Measurements from ENCODE around the gene MEF2C.
A peak's percentile ranks its signal among the peaks of the same experiment; 100 is the strongest.

MEF2C gene

DNA sequence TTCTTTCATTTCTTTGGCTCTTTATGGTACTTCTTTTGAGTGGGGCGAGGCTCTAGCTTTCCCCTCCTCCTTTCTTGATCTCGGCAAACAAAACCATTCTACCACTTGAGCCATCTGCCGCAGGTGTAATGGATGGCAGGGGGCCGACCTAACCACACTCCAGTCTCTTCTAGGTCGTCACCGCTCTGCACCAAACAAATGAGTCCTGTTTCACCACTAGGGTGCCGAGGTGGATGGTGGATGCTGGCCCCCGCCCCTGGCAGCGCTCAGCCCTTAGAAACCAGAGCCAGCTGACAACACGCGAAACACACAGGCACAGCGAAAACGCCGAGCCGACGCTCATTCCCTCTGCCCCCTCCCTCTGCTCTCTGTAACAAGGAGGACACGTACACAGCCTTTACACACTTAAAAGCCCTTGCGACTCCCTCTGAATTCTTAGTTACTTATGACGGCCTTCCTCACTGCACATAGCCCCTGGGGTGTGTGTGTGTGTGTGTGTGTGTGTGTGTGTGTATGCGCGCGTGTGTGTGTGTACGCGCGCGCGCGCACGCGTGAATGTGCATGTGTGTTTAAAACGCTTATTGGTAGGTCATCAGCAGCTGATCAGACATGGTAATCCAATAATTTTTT is 199.4 kb downstream of the MEF2C start:
- no peak for DNase-seq

DNA sequence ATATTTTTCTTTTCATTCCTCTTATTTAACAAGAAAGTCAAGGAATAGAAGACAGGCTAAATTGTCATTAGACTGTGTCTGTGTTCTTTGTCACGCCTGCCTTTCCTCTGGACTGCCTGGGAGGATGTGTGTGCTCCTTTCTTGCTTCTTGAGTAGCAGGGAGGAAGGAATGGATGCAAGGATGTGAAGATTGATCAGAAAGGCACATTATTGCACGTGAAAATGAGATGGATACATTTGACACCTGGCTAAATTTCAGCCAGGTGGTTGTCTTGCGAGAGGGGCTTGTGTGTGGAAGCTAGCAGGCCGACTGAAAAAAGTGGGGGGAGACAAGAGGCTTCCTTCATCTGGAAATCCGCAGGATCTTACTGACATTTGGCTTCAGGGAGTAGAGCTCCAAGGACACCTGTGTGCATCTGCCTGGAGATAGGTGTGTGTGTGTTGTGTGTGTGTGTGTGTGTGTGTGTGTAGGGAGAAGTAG is 200.1 kb downstream of the MEF2C start:
- no peak for DNase-seq

DNA sequence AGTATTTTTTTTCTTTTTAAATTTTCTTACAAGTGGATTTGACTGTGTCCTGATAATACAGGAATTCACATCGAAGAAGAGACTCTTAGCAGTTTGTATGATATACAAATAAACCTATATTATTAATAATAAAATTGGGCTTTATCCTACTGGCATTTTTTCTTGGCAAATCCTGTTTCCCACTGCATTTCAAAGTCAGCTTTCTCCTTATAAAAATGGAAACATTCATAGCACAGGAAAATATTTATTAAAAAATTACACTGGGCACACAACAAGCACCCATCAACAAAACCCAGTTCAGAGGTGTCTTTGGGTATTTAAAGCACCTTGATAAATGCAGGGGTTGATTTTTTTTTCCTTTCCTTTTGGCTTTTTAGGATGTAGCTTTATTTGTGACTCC is 200.9 kb downstream of the MEF2C start:
- DNase-seq, result no peak

DNA sequence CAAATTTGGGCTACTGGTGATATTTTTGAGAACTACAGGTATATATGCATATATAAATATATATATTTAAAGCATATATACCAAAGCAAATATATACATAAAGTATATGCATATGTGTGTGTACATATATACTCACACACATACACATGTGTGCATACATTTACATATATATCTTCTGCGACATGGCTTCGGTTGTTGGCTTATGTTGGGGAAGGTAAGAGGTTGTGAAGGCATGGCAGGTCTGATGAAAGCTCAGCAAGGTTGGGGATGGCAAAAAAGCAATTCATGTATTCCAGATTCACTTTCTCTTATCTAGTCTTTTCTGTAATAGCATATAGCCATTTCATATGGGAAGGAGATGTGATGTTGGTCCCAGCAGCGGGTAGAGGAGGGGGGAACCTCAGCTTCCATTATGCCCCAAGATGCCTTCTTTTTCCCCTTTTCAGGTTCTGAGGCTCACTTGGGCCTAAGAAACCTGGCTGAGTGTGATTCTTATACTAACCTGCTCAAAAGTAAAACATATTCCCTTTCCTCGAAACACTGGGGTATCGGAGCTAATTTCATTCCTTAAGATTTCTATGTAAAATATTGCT is 201.7 kb downstream of the MEF2C start:
- no peak for DNase-seq

DNA sequence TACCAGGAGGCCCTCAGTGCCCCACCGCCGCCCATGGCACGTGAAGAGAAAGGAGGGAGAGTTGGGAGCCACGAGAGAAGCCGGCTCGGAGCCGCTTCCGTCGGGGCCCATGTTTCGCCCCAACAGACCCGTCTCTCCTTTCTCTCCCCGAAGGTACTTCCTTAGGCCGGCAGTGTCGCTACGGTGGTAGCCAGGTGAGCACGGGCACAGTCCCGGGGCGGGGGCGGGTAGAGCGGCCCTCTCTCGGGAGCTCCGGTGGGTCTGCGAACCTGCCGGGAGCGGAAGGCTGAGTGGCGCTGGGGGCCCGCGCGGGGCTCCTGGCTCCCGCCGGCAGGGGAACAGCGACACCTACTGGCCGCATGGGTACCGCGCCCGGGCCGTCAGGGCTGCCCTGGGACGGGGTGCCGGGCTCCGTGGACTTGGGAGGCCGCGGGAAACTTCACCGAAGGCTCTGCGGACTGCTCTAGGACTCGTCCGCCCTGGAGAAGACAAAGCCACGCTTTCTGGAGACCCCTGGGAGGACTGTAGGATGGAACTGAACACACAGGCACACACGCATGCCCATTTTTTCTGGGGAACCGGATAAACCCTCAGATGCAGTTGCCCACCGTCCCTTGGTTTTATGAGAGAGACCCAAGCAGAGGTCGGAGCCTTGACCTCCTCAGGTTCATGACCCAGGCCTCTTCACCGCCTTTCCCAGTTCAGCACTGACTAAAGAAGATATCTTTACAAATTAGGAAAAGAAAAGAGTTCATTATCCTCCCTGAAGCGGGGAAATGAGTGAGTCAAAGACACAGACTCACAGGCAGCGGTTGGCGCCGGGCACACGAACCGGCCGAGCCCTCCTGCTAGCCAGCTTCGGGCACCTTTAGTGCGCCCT is 202.5 kb downstream of the MEF2C start:
- peak; percentile 82 for DNase-seq

DNA sequence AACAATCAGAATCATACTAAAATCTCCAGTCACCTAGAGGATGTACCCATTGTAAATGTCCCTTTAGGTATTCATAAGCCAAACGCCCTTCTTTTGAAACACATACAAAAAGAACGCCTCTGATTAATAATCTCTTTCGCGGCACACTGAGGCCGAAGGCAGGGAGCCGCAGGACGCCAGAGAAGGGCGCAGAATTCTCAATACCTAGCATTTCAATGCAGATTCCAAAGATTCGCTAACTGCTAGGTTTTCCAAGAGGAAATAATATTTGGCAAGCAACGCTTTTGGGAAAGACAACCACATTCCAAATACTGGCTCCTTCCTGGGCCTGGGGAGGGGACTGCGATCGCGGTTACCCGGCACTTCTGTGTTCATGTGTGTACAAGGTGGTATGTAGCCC is 203.3 kb downstream of the MEF2C start:
- DNase-seq, result no peak

DNA sequence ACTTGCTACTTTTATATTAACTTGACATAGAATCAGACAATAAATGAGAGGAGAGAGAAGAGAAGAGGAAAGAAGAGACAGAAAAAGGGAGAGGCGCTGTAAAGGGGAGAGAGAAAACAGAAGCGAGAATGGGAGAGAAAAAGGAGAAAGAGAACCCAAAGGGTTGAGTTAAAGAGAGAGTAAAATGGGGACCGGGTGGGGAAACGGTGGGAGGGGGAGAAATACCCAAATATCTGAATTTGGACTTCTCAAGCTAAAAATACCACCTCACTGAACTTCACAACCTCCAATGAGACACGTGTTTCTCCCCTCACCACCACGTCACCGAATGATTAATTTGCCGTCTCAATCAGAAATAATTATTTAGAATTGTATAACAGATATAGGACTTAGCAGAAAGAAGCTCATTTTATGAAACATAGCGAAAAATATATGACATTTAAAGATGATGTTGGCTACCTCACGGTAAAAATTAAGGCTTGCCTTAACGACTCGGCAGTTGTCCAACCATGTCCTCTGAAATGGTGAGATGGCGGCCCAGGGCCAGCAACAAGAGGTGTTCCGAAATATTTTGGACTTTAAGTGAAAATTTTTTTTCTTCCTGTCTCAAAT is 204.1 kb downstream of the MEF2C start:
- DNase-seq, result no peak

DNA sequence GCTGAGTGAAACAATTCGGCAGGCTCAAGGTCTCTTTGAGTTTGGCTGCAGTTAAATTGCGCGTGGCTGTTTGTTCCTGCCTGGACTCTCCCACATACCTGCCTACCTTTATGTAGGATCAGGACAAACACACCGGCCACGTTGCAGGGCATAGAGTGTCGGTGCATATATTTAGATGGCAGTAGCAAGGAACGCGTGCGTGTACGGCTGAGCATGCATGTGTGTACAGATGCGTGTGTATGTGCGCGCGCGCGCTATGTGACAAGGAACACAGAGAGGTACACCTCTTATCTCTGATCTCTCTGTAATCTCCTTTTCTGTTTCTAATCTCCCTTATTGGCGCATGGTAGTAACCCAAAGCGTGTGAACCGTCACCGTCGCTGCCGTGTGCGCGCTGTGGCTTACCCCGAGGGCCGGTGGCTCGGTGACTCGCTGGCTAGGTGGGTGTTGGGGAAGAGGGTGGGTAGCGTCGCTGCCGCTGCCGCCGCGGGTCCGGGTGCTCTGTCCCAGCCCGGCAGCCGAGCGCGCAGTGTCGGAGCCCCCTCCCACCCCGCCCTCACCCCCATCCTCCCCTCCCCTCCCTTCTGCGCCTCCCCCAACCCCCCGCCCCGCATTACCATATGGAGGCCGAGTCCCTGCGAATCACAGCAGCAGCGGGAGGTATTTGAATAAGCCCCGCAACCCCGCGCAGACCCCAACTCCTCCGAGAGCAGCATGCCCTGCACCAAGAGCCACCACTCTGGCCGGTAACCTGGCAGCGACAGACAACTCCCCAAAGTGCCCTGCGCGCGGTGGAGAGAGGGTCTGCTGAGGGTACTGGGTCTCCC is 204.8 kb downstream of the MEF2C start:
- DNase-seq, result no peak

DNA sequence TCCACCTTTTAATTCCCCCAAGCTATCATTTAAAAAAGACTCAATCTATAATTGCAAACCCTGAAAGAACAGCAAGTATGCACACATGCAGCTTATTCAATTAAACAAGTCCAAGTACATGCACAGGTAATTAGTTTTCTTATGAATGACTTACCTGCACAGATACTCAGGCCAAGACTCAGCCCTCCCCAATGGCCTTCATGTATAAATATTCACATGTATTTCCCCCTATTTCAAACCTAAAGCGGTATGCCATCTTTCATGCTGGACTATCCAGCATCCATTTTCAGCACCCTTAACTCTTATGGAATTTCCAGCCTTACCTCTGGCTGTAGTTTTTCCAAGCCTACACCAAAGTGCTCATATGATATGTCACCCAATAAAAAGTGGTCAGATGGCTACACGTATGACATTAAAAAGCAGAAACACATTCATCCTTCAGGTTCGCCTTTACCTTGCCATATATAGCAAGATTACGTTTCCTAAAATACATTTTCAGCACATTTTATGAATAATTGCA is 205.5 kb downstream of the MEF2C start:
- DNase-seq, result no peak

DNA sequence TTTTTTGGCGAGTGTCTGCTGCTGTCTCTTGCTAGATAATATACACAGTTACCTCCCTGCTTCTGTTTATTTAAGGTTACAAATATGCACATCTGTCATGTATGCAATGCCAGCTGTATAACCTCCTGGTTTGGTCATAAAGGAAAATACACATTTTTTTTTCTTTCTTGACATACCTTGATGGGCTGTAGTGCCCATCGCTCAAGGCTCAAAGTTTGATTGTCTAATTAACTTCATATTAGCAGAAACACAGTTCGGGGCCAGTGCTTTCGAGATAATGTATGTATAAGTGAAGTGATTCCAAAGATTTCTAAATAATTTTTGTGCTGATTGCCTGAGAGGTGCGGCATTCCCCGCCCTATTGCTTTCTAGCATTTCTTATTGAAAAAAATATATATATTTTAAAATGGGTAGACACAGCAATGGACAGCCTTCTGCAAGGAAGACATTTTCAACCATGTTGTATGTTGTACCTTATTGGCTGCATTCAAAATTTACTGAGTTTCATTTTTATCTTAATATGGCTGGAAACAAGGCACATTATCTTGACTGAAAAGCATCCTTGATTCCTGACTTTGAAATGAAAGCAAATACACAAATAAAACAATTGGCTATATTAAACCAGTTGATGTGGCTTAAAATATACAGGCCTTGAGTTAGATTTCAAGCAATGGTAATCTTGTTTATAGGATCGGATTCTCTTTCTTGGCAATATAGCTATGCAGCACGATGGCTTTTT is 206.2 kb downstream of the MEF2C start:
- no peak for DNase-seq

DNA sequence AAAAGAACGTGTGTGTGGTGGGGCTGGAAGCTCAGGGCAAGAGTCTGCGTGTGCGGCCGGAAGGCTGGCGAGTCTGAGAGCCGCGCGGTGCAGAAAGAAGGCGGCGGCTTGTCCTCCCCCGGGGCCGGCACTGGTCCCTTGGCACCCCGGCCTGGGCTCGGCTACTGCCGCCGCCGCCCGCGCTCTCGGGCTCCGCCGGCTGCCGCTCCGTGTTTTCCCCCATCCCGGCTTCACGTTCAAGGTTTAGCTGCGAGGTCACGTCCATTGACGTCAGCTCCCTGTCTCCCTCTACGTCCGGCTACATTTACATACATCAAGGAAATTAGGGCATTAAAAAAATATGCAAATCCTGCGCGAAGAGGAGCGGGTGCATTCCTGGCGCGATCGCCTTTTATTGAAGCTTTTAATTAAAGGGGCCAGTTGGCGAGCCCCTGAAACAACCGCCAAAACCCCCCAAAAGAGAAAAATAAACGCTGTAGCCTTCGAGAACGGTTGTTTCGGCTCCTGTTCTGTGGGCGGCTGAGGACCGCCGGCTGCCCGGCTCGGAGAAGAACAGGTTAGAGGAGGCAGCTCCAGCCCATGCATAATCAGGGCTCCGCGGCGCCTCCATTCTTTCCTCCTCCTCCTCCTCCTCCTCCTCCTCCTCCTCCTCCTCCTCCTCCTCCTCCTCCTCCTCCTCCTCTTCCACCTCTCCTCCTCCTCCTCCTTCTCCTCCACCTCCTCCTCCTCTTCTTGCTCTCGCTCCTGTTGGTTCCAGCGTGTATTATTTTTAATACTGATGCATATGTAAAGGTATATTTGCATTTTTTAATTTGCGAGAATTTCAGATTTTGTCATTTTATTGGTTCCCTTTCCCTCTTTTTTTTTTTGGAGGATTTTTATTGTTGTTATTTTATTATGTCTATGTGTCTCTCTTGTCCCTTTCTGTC is 207.0 kb downstream of the MEF2C start:
- no peak for DNase-seq

DNA sequence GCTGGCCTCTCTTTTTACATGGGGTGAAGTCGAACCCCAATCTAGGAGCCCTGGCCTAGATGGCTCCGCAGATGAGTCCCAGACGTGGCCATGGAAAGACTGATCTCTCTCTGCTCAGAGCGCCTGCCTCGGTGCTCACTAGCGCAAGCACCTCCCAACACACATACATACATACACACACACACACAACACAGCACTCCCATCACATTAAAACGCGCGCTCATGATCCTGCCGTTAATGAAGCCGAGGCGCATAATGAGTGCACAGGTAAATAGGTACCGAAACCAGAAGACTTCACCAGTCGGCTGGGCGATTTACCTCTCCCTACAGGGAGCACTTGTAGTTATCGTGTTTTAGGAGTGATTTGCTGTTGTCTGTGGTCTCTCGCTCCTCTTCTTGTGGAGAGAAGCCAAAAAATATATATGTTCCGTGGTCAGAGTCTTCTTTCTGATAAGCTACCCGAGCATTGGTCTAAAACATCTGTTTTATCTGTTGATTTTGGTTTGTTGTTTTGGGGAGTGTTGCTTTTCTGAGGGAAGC is 207.7 kb downstream of the MEF2C start:
- DNase-seq, result no peak

DNA sequence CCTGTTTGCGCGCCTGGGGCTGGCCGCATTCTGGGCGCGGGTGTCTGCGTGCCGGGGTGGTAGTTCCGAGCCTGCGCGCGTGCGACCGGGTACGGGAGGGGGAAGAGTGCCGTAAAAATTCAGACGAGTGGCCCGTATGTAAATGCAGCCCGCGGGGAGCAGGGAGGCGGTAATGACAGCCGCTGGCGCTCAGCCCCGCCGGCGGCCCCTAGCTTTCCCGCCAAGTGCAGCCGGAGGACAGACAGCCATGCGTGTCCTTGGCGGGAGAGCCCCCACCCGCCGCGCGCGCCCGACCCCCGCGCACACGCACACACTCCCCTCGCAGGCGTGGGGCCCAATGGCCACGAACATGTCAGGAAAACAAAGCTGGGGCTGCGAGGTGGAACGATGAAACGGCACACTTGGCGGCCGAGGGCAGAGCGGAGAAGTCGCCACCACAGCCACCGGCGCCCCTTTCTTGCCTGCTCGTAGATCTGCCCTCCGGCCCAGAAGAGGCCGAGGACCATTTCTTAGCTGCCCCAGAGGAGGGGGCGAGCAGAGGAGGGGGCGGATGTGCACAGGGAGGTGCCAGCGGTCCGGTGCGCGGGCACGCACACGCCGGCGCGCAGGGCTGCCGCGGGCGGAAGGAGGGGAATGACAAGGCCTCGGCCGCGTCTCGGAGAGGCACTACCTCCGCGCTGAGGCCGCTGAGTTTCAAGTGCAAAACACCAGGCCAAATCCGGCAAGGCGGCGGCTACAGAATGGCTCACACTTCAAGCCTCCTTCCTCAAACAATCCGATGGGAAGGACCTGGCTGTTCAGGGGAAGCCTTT is 208.4 kb downstream of the MEF2C start:
- DNase-seq, result no peak

DNA sequence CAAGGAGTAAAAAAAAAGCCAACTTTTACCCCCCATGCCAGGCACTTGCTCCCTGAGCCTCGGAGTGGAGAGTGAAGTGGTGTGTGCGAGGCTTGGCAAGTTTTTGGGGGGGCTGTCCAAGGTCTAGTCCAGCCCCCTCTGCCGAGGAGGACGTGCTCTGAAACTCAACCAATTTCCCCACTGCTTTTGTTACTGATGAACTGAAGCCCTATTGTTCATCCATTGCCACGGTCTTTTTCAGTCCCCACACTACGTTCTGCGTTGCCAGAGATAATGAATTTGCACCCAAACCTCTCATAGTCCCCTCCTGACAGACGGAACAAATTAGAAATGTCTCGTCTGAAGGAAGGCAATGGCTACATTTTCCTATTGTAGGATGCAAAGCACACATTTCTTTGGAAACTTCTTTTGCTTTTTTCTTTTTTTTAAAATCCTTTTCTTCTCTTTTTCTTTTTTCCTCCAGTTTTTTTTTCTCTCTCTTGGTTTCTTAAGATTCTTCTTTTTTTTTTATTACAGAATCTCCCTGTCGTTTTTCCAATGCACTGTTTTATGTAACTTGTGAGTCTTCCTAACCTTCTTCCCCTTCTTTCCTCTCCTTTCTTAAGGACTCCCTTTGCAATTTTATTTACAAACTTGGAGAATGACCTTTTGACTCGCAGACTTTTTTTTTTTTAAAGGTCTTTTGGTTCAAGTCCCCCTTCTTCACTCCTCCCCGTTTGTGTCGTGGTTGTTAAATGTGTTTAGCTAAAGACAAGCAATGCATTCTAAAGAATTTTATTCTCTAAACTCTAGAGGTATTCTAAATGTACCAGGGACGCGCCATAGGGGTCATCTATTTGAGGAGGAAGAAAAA is 209.5 kb downstream of the MEF2C start:
- no peak for DNase-seq

DNA sequence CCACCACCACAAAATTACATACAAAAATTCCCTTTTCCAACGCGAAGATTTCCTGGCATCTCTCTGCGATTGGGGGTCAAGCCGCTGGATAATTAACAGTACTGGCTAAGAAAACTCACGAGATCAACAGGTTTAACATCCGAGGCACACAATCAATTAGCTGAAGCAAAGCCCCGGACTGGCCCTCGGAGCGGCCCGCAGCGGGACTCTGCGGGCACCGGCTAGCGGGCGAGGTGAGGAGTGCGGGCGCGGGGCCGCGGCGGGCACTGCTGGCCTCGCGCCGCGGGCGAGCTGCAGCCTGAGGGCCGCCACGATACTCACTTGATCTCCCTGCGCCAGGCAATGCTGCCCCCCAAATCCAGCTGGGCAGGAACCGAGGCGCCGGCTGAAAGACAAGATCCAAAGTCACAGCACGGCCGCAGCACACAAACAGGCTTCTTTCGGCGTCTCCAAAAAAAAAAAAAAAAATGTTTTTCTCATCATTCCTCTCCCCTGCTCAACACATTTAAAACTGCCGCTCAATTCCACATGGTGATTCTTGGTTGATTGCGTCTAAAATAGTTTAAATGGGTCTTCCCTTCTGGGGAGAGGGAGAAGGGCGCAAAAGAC is 210.2 kb downstream of the MEF2C start:
- DNase-seq, result no peak

DNA sequence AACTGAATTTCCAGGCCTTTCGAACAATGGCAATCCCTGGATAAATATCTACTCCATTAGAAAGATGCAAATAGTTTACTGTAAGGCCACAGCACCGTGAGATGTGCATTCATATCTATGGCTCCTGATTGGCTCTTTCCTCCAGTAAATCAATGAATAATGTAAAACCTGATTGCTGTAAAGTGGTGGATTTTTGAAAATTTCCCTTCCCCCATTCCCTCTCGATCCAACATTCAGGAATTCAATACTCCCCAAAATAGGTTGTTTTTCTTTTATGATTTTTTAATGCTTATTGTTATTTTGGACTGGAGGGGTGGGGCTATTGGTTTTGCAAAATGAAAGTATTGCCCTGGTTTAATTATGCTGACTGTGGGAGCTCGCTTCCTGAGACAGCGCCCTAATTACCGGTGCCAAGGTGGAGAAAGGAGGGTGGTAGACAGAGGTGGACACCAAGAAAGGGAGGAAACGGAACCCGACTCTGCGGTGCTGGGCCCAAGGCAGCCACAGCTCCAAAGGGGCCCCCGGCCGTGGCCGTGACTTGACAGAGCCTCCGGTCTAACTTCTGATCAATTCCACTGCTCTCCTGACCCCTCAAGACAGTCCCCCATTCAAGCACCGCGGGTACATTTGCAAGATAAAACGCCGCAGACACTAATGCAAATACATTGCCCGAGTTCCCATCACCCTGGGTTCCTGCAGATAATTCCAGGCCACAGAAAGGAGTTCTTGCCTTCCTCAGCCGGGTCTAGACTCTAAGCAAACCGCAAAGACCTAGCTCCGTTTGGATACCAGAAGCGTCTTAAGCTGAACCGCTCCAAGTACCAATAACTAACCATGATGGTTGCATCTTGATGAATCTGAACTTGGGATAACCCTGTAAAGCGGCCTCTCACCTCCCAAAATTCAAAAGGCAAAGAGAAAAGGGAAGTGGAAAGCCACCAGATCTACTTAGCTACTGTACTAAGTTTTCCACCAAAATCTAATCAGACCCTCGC is 211.2 kb downstream of the MEF2C start:
- no peak for DNase-seq

DNA sequence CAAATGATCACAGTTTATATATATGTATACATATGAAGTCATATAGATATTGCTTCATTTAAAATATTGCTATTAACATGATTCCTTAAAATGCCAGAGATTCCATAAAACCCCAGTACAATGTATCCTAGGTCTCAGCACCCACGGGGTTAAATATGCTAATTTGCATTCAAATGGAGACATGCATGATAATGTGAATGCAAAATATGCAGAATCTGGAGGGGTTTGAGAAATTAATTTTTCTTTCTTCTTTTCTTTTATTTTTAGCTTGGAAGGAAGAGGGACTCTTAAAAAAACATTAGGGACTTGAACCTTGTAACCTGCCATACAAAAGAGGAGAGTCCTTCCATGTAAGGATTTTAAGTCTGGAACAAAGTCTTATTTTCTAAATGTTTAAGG is 211.9 kb downstream of the MEF2C start:
- no peak for DNase-seq

Measured in activated CD4-positive, CD25-positive, alpha-beta regulatory T cell treated with anti-CD3 and anti-CD28 coated beads, Interleukin-2, amount 50 U/mL, for 72 hours (primary cell).